ENCODE measurements around the gene ACOT9.
A peak's percentile ranks its signal among the peaks of the same experiment; 100 is the strongest.
"Not testable (repeated sequence)": the region's sequence is repeated elsewhere in the genome, so short reads cannot be mapped to it uniquely, and the experiment has no call there.

The ACOT9 gene

GRCh38 chrX:23765449-23765848, 22.4 kb upstream of the ACOT9 start:
- DNase-seq (ENCODE audit: low read depth), result no peak

DNA sequence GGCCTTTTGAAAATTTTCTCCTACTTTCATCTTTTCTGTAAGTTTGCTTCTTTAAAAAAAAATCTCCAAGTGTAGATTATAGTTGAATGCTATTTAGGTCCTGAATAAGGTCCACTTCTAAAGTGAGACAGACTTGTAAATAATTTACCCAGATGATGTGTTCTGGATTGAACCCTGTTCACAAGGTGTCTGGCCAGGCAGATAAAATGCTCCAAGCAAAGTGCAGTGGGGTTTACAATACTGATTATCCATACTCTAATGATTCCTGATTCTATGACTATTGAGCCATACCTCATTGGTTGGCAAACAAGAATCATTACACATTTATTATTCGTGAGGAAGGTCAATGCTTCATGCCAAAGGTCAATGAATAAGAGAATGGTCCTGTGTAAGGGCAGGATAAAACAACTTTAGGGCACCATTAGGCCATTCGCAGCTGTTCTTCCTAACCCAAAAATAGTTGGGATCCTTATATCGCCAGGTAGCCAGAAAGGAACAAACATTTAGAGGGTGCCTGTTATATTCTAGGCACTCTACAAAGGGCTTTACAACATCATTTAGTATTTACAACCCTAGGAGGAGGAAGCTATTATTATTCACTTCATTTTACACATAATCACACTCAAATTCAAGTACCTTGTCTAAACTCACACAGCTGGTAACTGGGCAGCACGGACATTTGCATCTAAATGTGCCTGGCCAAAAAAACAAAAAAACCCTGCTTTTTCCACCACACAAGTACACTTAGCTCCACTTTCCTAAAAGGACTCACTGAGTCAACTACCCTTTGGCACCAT, 21.3 kb upstream of the ACOT9 start:
- no peak for DNase-seq (ENCODE audit: low read depth)

- DNase-seq (ENCODE audit: low read depth), result no peak
Measured at GRCh38 chrX:23759821-23760220, 16.7 kb upstream of the ACOT9 start.

- peak; percentile 43 for DNase-seq (ENCODE audit: low read depth)
Measured at GRCh38 chrX:23756165-23756564, 13.1 kb upstream of the ACOT9 start.

DNA sequence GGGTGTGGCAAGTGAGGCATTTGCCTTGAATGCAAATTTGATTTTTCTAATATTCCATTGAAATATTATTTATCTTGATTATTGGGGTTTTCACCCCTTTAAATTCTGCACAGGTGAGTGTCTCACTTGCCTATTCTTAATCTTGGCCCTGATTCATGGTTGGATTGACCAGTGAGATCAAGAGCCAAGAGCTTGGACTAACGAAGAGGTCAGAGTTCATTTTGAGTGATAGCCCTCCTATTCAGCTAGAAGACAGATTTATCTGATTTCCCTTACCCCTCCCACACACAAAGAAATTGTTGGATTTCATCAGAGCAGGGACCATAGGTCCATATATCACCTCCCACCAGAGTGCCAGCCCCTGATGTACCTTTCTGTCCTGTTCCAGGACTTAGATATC, 11.6 kb upstream of the ACOT9 start:
- no peak for DNase-seq (ENCODE audit: low read depth)

- DNase-seq (ENCODE audit: low read depth), result no peak
Measured at GRCh38 chrX:23752740-23753415, 9.8 kb upstream of the ACOT9 start.

DNA sequence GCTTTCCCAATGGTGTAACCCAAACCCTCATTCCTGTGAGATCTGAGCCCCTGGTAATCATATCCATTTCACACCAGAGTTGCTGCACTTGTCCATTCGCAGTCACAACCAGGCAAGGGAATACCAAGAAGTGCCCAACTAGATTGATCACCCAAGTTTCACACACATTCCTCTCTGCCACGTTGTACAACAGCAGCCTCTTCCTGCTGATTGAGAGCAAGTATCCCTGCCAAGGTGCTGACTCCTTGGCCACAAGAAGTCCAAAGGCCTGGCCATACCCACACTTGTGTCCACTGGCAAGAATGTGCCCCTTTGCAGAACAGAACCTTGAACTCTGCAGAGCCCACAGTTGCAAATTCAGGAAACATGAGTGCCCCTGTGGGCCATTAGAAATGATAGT, 6.5 kb upstream of the ACOT9 start:
- DNase-seq (ENCODE audit: low read depth), result no peak

DNA sequence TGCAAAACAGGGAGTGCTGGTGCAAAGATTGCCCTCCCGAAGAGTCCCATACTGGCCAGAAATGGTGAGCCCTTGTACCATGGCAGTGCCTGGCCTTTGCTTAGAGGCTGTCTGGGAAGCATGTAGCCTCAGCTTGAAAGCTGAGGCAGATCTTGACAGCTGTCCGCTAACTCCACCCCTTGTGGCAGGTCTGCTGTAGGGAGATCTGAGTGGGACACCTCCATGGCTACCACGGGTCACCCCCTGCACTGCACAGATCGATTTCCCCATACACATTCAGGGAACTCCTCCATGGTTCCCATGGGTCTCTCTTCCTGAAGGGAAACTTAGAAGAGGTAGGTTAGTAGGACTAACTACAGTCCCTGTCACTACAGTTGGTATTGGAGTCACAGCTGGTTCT, 6.1 kb upstream of the ACOT9 start:
- no peak for DNase-seq (ENCODE audit: low read depth)

GRCh38 chrX:23745786-23746185, 2.7 kb upstream of the ACOT9 start:
- DNase-seq (ENCODE audit: low read depth), result no peak

- DNase-seq (ENCODE audit: low read depth), result not testable (repeated sequence)
Measured at GRCh38 chrX:23743623-23743971, 521 bp upstream of the ACOT9 start.

DNA sequence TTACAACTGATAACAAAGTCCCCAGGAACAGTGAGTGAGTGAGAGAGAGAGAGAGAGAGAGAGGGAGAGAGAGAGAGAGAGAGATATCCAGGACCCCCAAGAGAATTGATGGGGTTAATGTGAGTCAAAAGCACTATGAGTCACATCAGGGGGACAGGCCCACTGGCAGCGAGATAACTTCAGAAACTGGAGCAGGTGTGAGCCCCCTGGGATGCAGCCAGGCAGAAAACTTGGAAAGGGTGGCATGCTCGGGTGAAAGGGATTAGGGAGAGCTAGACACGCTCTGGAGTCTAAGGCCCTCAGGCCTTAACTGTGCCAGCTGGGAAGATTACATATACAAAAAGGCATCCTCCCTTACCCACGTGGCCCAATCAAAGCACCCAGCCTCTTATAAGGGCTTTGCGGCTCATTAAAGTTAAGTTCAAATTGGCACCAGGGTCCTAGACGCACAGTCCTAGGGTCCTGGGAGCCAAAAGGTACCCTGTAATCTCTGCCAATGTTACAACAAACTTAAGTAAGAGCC, 841 bp downstream of the ACOT9 start:
- DNase-seq (ENCODE audit: low read depth), result no peak

DNA sequence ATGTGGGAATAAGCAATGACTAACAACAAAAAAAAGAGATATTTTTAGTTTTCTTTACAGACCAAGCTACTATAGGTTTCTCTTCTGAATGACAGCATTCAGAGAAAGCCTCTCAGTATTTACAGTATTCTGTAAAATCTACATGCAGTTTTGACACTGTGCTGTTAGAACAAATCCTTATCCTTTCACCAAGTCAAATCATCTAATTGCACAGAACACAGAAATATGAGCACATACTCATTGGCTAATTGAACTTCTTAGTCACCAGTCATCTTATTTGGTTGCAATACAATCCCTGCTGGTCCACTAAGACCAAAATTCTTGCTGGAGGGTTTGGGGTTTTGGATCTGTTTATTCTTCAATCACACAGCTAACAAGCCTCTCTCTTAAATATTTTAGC, 5.7 kb downstream of the ACOT9 start:
- no peak for DNase-seq (ENCODE audit: low read depth)

GRCh38 chrX:23736030-23736429, 7.0 kb downstream of the ACOT9 start:
- DNase-seq (ENCODE audit: low read depth), result no peak

GRCh38 chrX:23732704-23733103, 10.4 kb downstream of the ACOT9 start:
- DNase-seq (ENCODE audit: low read depth), result no peak

GRCh38 chrX:23731951-23732350, 11.1 kb downstream of the ACOT9 start:
- no peak for DNase-seq (ENCODE audit: low read depth)

DNA sequence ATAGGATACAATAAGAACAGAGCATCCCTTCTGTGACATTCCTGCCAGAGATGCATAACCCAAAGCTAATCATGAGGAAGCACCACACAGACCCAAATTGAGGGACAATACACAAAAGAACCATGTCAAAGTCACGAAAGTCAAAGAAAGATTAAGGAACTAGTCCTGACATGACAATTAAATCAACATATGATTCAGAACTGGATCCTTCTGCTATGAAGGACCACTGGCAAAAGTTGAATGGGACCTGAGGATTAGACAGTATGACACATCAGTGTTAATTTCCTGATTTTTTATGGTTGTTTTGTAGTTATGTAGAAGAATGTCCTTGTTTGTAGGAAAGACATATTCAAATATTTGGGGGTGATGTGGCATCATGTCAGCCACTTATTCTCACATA, 13.9 kb downstream of the ACOT9 start:
- no peak for DNase-seq (ENCODE audit: low read depth)

DNA sequence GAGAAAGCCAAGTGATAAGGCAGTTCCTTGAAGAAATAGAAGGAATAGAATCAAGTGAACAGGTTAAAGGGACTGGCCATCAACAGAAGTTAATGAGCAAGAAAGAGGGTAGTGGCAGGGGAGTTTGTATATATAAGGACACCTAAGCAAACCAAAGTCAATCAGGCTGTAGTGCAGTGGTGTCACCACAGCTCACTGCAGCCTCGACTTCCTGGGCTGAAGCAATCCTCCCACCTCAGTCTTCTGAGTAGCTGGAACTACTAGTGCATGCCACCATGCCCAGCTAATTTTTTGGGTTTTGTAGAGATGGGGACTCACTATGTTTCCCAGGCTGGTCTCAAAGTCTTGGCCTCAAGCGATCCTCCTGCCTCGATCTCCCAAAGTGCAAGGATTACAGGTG, 15.9 kb downstream of the ACOT9 start:
- DNase-seq (ENCODE audit: low read depth), result no peak

DNA sequence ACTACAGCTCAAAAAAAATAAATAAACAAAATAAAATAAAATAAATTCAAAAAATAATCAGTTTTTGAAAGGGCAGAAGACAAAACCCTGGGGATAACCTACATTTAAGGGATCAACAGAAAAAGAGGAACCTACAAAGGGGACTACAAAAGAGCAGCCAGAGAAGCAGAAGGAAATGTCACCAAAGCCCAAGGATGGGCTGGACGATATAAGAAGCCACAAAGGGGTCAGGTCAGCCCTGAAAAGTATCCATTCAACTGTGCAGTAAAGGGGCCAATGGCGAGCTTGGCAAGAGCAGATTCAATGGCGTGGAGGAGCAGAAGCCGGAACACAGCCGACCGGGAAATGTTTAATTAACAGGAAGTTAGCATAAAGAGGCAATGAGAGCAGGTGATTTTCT, 16.9 kb downstream of the ACOT9 start:
- DNase-seq (ENCODE audit: low read depth), result no peak

- no peak for DNase-seq (ENCODE audit: low read depth)
Measured at GRCh38 chrX:23720117-23720677, 22.9 kb downstream of the ACOT9 start.

DNA sequence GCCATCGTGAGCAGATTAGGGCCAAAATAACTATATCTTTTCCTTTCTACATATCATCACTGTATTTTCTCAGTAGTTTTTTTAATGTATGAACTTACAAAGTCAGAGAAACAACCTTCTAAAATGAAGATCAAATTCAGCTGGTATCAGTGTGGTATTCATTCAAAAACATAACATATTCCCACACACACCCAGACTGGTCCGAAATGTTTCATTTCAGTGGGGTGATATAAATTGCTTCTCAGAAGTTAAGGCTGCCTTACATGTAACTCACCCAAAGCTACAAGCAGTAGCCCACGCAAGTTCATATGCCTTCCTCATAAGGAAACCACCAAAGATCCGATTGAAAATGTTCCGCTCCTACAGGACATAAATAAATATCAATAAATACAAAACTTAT, 37.8 kb downstream of the ACOT9 start:
- no peak for DNase-seq (ENCODE audit: low read depth)

- DNase-seq (ENCODE audit: low read depth), result no peak
Measured at GRCh38 chrX:23704673-23705206, 38.3 kb downstream of the ACOT9 start.

GRCh38 chrX:23699636-23700194, 43.4 kb downstream of the ACOT9 start:
- no peak for DNase-seq (ENCODE audit: low read depth)

DNA sequence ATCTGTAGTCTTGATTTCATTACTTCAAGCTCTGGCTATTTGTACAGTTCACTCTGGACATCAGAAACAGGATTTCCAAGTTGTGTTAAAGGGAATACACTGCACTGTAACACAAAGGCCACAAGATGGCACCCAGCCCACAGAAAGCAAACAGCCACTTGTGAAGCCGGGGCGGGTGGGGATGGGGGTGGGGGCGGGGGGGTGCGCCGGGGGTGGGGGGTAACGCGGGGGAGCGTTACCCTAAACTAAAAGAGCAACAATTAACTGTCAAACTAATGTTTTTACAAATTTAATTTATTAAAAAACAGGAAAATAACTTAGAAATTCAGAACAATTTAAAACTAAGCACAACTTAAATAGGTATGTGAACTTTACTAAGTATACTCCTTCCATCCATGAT, 48.5 kb downstream of the ACOT9 start:
- peak; percentile 27 for DNase-seq (ENCODE audit: low read depth)
